ENCODE results near the gene SLF2.

GRCh38 chr10:100969187-100970075, 56.7 kb downstream of the SLF2 start, which contains the start of gene SEMA4G:
- TF ChIP-seq POLR2AphosphoS5 (IDR thresholded peaks at IDR 0.05) (no peak), EP300 (IDR thresholded peaks at IDR 0.05) (no peak), CTCF (IDR thresholded peaks at IDR 0.05) (peak in 5 of 7 experiments; percentile 44 to 76 (median 62)), POLR2A (IDR thresholded peaks at IDR 0.05) (no peak)

Data from stomach (tissue), 4 donors.